ENCODE measurements around the gene SYT2.

GRCh38 chr1:202619505-202619904 lies 90.7 kb downstream of the SYT2 start:
- TF ChIP-seq POLR2AphosphoS5 (IDR thresholded peaks at IDR 0.05) (no peak), POLR2A (IDR thresholded peaks at IDR 0.05) (no peak), CTCF (IDR thresholded peaks at IDR 0.05) (no peak)
